Heart left ventricle (tissue), 16 donors: ENCODE measurements around the gene DCAF5. TPM values are rescaled to one million over a fixed set of nuclear protein-coding genes. Genes with fewer than 3 reads are reported as not detected.

ENCODE experiments used
- ATAC-seq, 4 donors: fragments of 200-7000 bp; cut with Tn5 transposase; one replicate each; pipeline ENCODE4 v1.9.1; 2020 to 2022; ENCODE audit warnings: moderate library complexity in 4 of 4, mild to moderate bottlenecking in 3 of 4, moderate number of reproducible peaks in 1 of 4
- DNase-seq, 5 donors: peaks; one replicate each; pipeline ENCODE4 v3.0.0-alpha.2; 2020
- H3K27ac ChIP-seq, 12 donors: fragments of 200-600 bp; sonication (generic) in 4 of 12; one replicate each; pipeline versions ENCODE4 v1.5.0 to v1.8.0; 2016 to 2022; ENCODE audit warnings: mild to moderate bottlenecking in 2 of 12
- H3K27me3 ChIP-seq, 9 donors: fragments of 200-600 bp; sonication (generic) in 2 of 9; one replicate each; pipeline versions ENCODE4 v1.5.1 to v1.8.0; 2016 to 2022; ENCODE audit warnings: mild to moderate bottlenecking in 3 of 9
- H3K36me3 ChIP-seq, 9 donors: fragments of 200-600 bp; sonication (generic) in 2 of 9; one replicate each; pipeline versions ENCODE4 v1.5.0 to v1.8.0; 2018 to 2022; ENCODE audit warnings: mild to moderate bottlenecking in 2 of 9
- H3K4me1 ChIP-seq, 12 donors: fragments of 200-600 bp; sonication (generic) in 4 of 12; one replicate each; pipeline versions ENCODE4 v1.5.0 to v1.8.0; 2016 to 2022; ENCODE audit warnings: mild to moderate bottlenecking in 3 of 12
- H3K4me3 ChIP-seq, 12 donors: fragments of 200-600 bp; sonication (generic) in 4 of 12; one replicate each; pipeline versions ENCODE4 v1.5.0 to v1.8.0; 2017 to 2022; ENCODE audit warnings: mild to moderate bottlenecking in 9 of 12, moderate library complexity in 4 of 12
- H3K9me3 ChIP-seq, 12 donors: fragments of 200-600 bp; sonication (generic) in 4 of 12; one replicate each; pipeline versions ENCODE4 v1.5.0 to v1.8.0; 2016 to 2022; ENCODE audit warnings: mild to moderate bottlenecking in 1 of 12
- POLR2A ChIP-seq, 2 donors: fragments of 450-650 bp; IDR thresholded peaks; one replicate each; pipeline ENCODE4 v1.6.1; 2017; ENCODE audit warnings: antibody characterized with exemption in 2 of 2, mild to moderate bottlenecking in 2 of 2, moderate library complexity in 2 of 2
- WGBS, 4 donors: extraction: QIAGEN DNeasy Blood & Tissue Kit in 2 of 4; methylation state at CpG; one replicate each; pipeline versions ENCODE4 v1.1.5 to v1.1.7; 2013 to 2018; 5-methylcytosine and 5-hydroxymethylcytosine counted together
- intact Hi-C, 10 donors: fragments of 100-400 bp; cut with DNase I; formaldehyde crosslinking; loops; one replicate each; pipeline versions ENCODE4 v1.11.1 to v1.14.2; 2022
- polyA plus RNA-seq, 2 donors: library from polyadenylated mRNA; stranded (reverse); fragments of 200-250 nt; gene quantifications; one replicate each; pipeline ENCODE4 v1.2.3, GENCODE V29; 2013
- total RNA-seq, 9 donors: library from RNA; depleted of rRNA in 2 of 9; stranded (reverse); fragments of >200 nt in 2 of 9; fragmentation: NEBNext Ultra II Directional in 3 of 9; extraction: Animal tissue kit (Norgen Biotek cat#: 25700) in 3 of 9; gene quantifications; one replicate each; pipeline versions ENCODE4 v1.1.0 to v1.2.4, GENCODE V29; 2016 to 2023
- TF ChIP-seq, protein P1 (sequence below), 12 donors: fragments of 200-600 bp; sonication (generic) in 4 of 12; IDR thresholded peaks; one replicate each; pipeline versions ENCODE4 v1.5.0 to v1.8.0; 2018 to 2022; ENCODE audit warnings: antibody characterized with exemption in 12 of 12, mild to moderate bottlenecking in 5 of 12
- donor health status: ischemic (EF 13 %, LVEDD 7.1; RV severe dilation, severe dysfunction).
- donor health status: healthy with polysubstance abuse.
- donor health status: DM: no; HTN: yes; CAD: no.
- donor health status: DM: no; HTN: no; CAD: no.
- donor health status: ischemic (EF 25% LVEDD 6.9; RV normal size, moderate dysfunction).
- donor health status: ischemic (EF 25% LVEDD 5.7; RV mildly dilated, moderate dysfunction).
- donor health status: healthy.
- donor health status: DM: yes; HTN: yes; CAD: no.
- donor health status: ischemic (EF 35%, LVEDD 5.7; RV mildly dilated, moderate dysfunction).
- donor health status: nonischemic (EF 11% LVEDD 7.7; RV severe dilation, severe dysfunction).
- donor health status: DM: yes; HTN: yes; CAD: no.
- donor health status: PGD.
- donor health status: ischemic (EF 29% LVEDD 5.4; RV normal size, mild dysfunction).
- donor health status: nonischemic (EF 23%, LVEDD 6.1; RV moderate dilation, normal function).

DCAF5 gene
- total and polyA plus RNA-seq, 11 donors = 16.8 to 71.7 (median 58.8) TPM

DNA sequence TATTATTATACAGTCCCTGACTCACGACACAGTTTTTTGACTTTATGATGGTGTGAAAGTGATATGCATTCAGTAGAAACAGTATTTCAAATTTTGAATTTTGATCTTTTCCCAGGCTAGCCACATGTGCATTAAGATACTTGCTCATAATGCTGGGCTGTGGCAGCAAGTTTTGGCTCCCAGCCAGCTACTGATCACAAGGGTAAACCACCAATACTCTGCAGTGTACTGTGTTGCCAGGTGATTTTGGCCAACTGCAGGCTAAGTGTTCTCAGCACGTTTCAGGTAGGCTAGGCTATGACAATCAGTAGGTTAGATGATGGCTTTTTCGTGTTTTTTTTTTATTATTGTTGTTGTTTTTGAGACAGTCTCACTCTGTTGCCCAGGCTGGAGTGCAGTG lies 104.5 kb downstream of the DCAF5 start:
- DNase-seq (peak in 1 of 5 donors; percentile 34), ATAC-seq (no peak)
- Histone ChIP-seq H3K4me1 (peaks cover 24 to 97% (median 86%) of the 10 kb centered on the region in 12 donors), H3K4me3 (no peak overlapping the region), H3K36me3 (peaks cover 0 to 9% (median 3%) of the 10 kb centered on the region in 9 donors), H3K27ac (peak overlapping the region in 8 of 12 donors; percentile 67 to 87 (median 80)), H3K9me3 (no peaks in the 10 kb centered on the region), H3K27me3 (no peaks in the 10 kb centered on the region)
- intact Hi-C loops = loop anchor here in 3 of 10 donors (5.0 to 10.0 kb wide), 3 partner anchors 66 to 74 kb away; partner anchors contain the start of gene ACTN1 (in 2 of the 3)
- WGBS, 4 donors = 78 to 88% (median 83%) methylated on average over 3 of the region's 3 CpGs
- TF ChIP-seq, protein P1, sequence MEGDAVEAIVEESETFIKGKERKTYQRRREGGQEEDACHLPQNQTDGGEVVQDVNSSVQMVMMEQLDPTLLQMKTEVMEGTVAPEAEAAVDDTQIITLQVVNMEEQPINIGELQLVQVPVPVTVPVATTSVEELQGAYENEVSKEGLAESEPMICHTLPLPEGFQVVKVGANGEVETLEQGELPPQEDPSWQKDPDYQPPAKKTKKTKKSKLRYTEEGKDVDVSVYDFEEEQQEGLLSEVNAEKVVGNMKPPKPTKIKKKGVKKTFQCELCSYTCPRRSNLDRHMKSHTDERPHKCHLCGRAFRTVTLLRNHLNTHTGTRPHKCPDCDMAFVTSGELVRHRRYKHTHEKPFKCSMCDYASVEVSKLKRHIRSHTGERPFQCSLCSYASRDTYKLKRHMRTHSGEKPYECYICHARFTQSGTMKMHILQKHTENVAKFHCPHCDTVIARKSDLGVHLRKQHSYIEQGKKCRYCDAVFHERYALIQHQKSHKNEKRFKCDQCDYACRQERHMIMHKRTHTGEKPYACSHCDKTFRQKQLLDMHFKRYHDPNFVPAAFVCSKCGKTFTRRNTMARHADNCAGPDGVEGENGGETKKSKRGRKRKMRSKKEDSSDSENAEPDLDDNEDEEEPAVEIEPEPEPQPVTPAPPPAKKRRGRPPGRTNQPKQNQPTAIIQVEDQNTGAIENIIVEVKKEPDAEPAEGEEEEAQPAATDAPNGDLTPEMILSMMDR (IDR thresholded peaks at IDR 0.05) = no peak
- TF ChIP-seq POLR2A (IDR thresholded peaks at IDR 0.05) = no peak

DNA sequence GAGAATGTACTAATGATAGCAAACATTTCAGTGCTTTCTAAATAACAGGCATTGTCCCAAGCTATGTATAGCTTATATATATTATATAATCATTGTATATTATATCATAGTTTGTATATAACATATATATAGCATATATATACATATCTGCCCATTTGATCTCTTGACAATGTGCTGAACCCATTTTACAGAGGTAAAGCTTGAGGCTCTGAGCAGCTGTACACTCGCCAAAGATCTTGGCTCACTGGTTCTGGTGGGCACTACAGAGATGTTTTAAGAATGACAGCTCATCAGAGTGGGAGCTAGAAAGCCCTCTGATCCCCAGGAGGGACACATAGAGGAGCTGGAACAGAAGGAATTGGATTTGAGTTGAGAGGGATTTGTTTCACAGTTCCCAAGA lies 105.7 kb downstream of the DCAF5 start:
- H3K4me1 ChIP-seq = peaks cover 24 to 98% (median 89%) of the 10 kb centered on the region in 12 donors
- H3K27ac ChIP-seq = peak overlapping the region in 11 of 12 donors; percentile 57 to 91 (median 76)
- TF ChIP-seq, protein P1 (IDR thresholded peaks at IDR 0.05) = no peak
- TF ChIP-seq POLR2A (IDR thresholded peaks at IDR 0.05) = no peak
- DNase-seq (no peak), ATAC-seq (no peak)
- WGBS, 4 donors = 84 to 100% (median 97%) methylated on average over 1 of the region's 1 CpG
- no peaks in the 10 kb centered on the region for H3K9me3 ChIP-seq
- intact Hi-C loops = loop anchor here in 3 of 10 donors (5.0 to 10.0 kb wide), 3 partner anchors 65 to 72 kb away; partner anchors contain the start of gene ACTN1 (in 2 of the 3)
- no peak overlapping the region for H3K4me3 ChIP-seq
- no peaks in the 10 kb centered on the region for H3K27me3 ChIP-seq
- no peaks in the 10 kb centered on the region for H3K36me3 ChIP-seq

DNA sequence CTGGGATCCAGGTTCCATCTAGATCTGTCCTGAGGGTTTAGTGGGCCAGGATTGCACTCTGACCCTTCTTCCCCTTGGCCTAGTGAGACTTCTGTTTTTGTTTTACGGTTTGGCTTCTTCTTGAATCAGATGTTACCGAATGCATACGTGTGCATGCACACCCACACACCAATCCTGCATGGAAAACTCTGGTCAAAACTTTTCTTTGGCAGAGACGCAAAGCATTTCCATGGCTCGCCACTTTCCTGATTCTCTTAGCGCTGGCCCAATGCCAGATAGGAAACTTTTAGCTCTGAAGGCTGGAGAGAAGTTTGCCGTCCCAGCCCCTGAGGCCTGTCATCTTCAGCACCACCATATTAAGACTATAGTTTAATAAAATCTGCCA lies 106.5 kb downstream of the DCAF5 start:
- ATAC-seq (peak in 3 of 4 donors; percentile 46 to 64 (median 49)), DNase-seq (peak in 4 of 5 donors; percentile 70 to 83 (median 76))
- no peaks in the 10 kb centered on the region for H3K36me3 ChIP-seq
- intact Hi-C loops = loop anchor here in 3 of 10 donors (5.0 to 10.0 kb wide), 3 partner anchors 64 to 72 kb away; partner anchors contain the start of gene ACTN1 (in 2 of the 3)
- WGBS, 4 donors = 29 to 40% (median 33%) methylated on average over 7 of the region's 7 CpGs
- H3K9me3 ChIP-seq = no peaks in the 10 kb centered on the region
- H3K4me3 ChIP-seq = no peak overlapping the region
- H3K27me3 ChIP-seq = no peaks in the 10 kb centered on the region
- TF ChIP-seq, protein P1 (IDR thresholded peaks at IDR 0.05) = no peak
- no peak for TF ChIP-seq POLR2A (IDR thresholded peaks at IDR 0.05)
- H3K4me1 ChIP-seq = peaks cover 22 to 98% (median 82%) of the 10 kb centered on the region in 12 donors
- H3K27ac ChIP-seq = peak overlapping the region; percentile 21 to 91 (median 74)

DNA sequence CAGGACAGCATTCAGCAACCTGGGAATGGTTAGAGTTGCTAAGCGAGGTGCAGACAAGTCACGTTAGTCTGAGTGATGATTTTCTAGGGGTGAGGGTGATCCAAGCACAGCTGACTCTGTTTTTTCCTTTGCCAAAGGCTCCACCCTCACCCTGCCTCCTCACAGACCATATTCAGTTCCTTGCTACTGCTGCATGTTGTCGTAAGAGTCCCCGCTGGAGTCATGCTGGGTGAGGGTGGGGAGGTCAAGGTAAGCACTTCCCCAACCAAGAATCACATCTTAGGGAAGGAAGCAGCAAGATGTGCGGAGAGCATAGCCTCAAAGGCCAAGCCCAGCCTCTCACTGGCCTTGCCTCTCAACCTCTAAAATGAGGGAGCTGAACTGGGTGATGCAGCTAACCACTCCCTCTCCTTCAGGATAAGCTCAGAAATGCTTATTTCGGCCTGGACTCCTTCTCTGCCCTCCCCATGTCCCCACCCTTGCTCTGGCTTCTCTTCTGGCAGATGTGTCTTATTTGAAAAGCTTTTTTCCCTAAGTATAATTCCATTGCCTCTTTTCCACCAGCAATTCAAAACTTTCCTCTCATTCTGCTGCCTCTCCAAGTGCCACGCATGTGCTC lies 107.0 kb downstream of the DCAF5 start:
- 42 to 52% (median 47%) methylated on average over 7 of the region's 7 CpGs for WGBS, 4 donors
- no peak overlapping the region for H3K4me3 ChIP-seq
- intact Hi-C loops = loop anchor here in 3 of 10 donors (5.0 to 10.0 kb wide), 3 partner anchors 64 to 71 kb away; partner anchors contain the start of gene ACTN1 (in 2 of the 3)
- no peaks in the 10 kb centered on the region for H3K9me3 ChIP-seq
- H3K27me3 ChIP-seq = no peaks in the 10 kb centered on the region
- peak; percentile 4 to 45 (median 22) for ATAC-seq
- H3K4me1 ChIP-seq = peaks cover 17 to 93% (median 77%) of the 10 kb centered on the region in 12 donors
- H3K36me3 ChIP-seq = no peaks in the 10 kb centered on the region
- peak overlapping the region; percentile 21 to 91 (median 74) for H3K27ac ChIP-seq
- DNase-seq = peak in 2 of 5 donors; percentile 29 to 41
- no peak for TF ChIP-seq POLR2A (IDR thresholded peaks at IDR 0.05)
- TF ChIP-seq, protein P1 (IDR thresholded peaks at IDR 0.05) = no peak
